IPS-NIHi7 (cell line): ENCODE measurements around the gene ABCC5.

ENCODE experiments used
- DNase-seq: peaks from one replicate; pipeline ENCODE4 v3.0.0; 2012; ENCODE audit warnings: mixed read lengths; ENCODE audit errors: extremely low spot score

Gene ABCC5

DNA sequence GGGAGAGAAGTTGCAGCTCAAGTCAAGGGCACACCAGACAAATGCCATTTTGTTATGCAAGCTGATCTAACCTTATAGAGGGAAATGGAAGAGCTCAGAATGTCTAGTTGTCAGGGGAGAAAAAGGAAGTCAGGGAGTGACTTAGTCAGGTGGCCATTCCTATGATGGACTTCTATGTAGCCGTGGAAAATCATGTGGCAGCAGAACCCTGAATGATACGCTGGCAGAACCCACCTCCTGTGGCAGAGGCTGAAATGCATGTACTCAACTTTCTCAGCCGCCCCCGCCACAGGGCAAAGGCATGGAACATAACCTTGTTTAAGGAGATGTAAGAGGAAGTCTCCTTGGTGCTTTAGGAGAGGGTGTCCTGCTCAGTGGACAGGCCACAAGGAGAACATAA is 95.3 kb downstream of the ABCC5 start:
- no peak for DNase-seq

DNA sequence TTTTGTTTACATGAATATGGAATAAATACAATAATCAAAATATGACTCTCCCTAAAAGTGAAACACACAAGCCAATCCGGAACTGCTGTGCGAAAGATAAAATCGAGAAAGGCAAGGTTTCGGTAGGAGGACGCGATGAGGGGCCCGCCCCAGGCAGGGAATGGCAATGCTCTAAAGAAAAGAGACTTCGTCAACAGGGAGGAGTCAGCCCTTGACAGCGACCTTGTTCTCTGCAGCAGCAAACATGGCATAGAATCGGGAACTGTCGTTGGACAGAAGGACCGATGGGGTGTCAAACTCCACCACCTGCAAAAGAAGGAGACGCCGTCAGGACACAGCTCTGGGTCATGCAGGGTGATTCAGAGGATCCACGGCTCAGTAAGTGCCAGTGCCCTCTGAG is 96.6 kb downstream of the ABCC5 start:
- no peak for DNase-seq

DNA sequence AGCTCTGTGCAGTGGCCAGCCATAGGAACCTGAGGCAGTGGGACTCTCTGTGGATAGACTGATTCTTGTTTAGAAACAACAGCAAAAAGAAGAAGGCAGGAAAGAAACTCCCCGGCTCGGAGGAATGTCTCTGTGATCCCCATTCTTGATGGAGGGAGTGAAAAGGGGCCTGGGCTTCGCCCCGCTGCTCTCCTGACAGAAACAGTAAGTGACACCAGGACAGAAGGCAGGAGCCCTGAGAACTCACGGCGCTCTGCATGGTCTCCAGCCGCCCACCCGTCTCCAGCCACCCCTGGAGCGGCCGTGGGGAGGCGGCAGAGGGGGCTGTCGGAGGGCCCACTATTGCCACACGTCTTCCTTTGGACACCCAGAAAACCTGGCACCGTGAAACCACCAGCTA is 97.3 kb downstream of the ABCC5 start:
- DNase-seq: no peak

DNA sequence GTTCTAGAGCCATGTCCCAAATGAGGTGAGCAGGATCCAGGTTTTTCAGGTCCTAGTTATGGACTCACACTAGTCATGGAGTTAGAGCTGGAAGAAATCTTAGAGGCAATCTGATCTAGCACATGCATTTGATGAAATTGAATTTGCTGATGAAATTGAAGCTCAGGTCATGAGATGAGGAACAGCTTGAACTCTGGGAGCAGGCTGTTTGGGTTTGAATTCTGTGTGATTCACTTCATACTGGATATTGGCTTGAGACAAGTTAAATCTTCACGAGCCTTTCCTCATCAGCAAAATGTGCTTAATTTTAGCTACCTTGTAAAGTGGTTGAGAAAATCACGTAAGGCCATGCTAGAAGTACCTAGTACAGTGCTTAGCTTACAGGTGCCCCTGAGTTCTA is 99.5 kb downstream of the ABCC5 start:
- DNase-seq: no peak

DNA sequence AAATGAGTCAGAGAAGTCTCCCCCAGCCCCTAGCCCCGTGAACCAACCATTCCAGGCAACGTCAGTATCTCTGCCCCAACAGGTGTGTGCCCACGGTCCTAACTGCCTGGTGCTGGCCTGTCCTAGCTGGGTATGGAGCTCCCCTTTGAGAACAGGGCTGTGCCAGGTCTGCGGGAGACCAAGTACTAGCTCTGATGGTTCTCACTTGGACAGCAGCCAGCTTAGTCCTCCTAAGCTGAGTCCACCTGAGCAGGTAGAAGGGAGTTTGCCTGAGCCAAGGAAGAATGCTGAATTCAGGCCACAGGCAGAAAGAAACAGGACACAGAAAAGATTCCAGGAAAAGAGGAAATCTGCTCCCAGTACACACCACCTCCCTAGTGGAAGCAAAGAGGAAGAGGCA is 99.9 kb downstream of the ABCC5 start:
- DNase-seq: no peak

DNA sequence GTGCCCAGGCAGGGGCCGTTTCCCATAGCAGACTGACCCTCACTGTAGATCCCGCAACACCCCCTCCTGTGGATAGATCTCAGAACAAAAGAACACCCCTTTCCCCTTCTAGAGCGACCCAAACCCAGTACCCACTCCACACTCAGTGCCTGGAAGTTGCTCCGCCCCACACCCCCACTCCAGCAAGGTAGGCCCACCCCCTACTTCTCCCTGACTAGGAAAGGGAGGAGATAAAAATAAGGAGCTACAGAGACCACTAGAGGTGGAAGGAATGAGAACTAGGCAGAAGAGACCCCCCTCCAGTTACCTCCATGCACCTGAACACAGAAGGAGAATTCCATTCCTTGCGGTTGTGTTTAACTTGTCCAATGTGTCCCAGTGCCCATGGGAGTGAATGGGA is 102.8 kb downstream of the ABCC5 start:
- no peak for DNase-seq

DNA sequence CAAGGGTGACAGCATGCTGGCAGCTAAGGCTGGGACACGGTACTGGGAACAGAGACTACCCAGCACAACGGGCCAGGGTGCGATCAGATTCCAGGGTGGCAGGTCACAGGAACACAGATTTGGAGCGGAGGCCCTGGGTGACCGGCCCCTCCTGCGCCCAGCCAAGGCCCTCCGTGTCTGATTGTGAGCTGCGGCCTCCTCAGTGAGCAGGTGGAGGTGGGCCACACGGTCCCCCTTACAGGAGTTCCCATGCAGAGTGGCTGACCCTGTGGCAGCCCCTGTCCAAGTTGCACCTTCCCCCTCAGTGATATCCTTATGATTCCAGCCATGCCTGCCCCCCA is 104.1 kb downstream of the ABCC5 start:
- no peak for DNase-seq

DNA sequence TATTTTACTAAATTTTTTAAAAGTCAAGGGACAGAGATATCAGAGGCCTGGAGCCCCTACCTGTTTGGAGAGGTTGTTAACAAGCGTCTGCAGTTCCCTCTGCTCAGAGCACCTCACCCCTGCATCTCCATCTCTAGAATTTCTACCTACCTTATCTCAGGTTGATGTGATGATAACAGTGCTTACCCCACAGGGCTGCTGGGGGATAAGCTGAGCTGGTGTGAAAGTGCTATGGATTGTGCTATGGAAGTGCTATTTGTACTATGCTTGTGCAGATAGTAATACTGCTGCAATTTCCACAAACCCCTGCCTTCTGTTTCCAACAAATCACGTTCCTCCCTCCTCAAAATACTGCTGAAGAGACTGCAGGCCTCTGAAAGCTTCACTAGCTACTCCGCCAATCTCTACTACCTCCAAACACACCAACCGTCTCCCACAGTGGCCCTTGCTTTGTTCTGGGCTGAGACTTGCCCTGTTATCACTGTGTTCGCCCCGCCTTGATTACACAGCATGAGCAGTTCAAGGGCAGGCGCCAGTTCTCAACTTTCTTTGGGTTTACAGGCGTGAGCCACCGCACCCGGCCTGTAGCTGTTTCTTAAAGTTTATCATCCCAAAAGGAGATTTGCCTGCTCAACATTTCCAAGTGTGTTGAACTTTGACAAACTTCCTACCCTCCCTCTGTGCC is 104.6 kb downstream of the ABCC5 start:
- DNase-seq: no peak

DNA sequence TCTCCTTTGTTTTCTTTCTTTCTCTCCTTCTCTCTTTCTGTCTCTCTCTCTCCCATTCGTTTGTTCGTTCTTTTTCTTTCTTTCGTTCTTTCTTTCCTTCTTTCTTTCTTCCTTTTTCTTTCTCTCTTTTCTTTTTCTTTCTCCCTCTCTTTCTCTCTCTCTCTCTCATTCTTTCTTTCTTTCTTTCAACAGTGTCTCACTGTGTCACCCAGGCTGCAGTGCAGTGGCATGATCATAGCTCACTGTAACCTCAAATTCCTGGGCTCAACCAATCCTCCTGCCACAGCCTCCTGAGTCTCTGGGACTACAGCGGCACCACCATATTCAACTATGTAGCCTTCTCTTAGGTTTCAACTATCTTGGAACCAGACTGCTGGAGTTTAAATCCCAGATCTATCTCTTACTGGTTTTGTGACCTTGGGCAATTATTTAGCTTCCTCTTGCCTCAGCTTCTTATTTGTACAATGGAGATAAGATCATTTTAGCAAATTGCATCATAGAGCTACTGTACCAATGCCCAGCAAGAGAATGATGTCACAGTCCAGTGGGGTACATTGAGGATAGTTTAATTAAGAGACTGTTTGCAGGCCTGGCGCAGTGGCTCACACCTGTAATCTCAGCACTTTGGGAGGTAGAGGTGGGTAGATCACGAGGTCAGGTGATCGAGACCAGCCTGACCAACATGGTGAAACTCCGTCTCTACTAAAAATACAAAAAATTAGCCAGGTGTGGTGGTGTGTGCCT is 105.7 kb downstream of the ABCC5 start:
- DNase-seq: no peak

DNA sequence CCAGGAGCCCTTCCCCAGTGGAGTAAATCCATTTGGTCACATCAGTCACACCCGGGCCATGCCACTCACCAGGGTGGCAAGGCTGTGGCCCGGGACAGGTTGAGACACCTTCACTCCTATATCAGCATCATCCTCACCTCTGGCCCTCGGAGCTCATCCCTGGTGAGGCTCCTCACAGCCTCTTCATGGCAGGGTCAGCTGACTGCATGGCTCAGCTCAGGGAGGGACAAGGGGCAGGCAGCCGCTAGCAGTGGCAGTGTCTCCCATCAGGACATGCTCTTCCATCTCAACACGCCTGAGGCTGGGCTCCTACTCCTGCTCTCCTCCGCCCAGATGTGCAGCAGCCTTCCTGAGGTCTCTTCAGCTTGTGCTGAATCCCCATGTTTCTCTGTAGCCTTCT is 106.6 kb downstream of the ABCC5 start:
- DNase-seq: no peak

DNA sequence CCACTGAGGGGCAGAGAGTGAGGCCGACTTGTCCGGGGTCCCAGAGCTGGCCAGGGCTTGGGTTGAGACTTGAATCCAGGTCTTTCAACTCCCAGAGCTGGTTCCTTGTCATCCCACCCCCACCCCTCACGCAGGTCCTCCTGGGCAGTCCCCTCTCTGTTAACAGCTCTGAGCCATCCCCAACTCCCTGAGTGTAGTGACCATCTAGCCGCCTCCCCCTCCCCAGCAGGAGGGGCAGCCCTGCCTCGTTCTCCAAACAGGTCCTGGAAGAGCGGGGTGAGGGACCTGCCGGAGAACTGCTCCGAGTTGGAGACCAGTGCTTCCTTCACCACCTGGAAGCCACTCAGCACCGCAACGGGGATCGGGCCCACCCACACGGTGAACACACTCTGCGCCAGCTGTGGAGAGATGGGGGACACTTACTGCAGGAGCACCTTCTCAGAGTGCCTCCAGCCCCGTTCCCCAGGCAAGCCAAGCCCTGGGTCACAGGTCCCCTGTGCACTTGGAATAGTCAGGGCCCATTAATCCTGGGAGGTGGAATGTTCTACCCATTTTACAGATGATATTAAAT is 108.6 kb downstream of the ABCC5 start:
- no peak for DNase-seq

DNA sequence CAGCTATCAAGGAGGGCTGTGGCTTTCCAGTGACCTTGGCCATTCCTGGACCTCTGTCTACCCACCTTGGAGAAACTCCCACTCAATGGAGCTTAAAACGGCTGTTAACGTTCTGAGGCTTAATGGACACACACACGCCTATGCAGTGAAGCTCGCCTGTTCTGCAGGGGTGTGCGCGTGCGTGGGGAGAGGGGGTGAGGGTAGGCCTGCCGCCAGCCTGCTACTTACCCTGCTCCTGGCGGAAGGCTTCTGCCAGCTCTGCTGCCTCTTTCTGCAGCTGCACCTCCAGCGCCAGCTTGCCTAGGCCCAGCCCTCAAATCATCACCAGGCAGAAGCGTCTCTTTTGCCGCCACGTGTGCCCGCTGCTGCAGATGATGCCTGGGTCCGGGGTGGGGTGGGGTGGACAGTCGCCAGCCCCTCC is 109.8 kb downstream of the ABCC5 start:
- no peak for DNase-seq

DNA sequence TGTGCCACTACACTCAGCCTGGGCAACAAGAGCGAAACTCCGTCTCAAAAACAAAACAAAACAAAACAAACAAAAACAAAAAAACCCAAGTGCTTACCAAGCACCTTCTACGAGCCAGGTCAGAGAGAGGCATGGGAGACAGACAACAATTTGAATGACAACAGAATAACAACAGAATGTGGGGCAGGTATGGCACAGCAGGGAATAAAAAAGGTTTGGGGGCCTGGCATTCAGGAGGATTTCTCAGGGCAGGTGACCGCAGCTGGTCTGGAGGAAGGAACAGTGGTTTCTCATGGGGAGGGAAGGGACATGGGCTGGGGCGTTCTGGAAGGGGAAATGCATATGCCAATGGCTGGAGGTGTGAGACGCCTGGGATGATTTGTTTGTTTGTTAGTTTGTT is 110.5 kb downstream of the ABCC5 start:
- DNase-seq: no peak

DNA sequence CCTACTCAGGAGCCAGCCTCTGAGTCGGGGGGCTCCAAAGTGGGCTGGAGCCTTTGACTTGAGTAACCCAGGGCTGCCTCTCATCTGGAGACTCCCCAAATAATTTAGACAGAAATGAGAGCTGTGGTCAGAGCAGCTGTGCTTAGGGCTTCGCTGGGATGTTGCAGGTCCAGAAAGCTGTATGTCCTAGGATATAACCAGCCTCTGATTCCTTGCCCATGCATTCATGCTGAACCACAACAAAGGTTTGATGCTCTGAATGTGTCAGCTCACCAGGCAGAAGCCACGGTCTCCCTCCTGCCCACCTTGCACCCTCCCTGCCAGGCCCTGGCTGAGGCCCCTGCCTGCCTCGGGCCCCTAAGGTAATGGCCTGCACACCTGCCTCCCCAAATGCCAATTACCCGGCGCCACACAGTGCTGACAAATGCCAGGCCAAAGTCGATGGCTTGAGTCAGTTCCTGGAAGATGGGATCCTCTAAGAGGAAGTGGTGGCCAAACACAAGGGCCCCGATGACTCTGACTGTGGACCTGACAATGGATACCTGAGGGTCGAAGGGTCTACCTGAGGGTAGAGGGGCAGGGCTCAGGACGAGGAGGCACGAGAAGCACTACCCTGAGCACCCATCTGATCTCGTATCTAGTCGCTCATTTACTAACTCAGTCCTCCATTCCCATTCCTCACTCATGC is 111.3 kb downstream of the ABCC5 start:
- DNase-seq: no peak

DNA sequence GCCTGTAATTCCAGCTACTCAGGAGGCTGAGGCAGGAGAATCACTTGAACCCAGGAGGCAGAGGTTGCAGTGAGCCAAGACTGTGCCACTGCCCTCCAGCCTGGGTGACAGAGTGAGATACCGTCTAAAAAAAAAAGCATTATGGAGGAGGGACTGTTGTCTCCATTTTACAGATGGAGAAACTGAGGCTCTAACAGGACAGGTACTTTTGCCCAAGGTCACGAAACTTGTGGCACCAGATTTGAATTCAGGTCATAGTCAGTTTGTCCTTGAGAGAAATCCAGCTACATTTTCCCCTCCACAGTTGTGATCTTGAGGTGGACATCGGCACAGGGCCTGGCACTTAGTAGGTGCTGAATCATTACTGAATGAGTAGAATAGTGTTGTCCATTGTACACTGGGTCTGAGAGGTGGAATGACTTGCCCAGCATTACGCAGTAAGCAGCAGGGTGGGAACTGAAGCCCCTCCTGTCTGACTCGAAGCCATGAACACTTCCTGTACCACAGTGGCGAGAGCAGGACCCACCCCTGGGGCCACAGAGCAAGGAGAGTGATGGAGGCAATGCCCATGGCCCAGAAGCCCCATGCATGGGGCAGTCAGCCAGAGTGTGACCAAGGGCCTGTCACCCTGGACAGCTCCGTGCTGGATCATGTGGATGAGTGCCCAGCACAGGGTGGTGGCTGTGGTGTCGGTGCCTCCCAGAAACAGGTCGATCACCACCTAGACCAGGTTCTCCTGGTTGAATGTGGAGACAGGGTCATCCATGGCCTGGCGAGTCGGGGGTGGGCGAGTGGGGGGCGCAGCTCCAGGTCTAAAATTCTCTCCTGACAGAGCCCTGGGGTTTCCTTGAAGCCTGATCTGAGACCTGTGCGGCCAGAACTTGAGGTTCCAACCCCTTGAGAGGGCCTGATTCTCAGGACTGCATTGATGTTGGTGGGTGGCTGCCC is 112.6 kb downstream of the ABCC5 start:
- no peak for DNase-seq

DNA sequence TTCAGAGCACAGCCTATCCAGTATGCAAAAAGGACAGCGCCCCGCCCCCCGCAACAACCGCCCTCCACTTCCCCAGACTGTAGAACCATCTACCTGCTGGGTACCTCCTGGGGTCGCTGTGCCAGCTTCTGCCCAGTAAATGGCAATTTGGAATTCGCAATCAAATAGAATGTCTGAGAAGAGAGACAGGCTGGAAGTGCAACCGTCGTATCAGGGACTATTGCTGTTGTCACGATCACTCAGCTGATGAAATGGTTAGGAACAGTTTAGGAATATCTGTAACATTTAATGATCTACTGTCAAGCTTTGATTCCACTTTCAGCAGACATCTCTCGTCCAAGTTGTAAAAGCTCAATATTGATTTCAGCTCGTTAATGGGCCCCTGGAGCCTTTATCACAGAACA is 119.7 kb downstream of the ABCC5 start:
- DNase-seq: peak; percentile 13

DNA sequence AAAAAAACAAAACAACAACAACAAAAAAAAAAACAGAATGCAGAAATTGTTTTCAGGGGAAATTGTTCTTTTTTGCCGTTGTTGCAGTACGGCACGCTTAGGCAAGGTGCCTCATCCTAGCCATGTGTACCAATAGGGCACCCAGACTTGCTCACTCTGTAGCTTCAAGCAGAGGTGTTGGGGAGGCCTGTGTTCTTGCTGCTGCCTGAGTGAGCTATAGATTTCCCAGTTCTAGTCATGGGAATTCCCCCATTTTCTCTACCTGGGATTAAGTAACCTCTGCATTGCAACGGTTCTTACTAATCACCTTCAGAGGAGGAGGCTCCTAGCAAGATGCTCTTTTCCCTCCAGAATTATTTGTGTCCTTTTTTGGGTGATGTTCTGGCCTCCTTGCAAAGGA is 120.1 kb downstream of the ABCC5 start:
- no peak for DNase-seq

DNA sequence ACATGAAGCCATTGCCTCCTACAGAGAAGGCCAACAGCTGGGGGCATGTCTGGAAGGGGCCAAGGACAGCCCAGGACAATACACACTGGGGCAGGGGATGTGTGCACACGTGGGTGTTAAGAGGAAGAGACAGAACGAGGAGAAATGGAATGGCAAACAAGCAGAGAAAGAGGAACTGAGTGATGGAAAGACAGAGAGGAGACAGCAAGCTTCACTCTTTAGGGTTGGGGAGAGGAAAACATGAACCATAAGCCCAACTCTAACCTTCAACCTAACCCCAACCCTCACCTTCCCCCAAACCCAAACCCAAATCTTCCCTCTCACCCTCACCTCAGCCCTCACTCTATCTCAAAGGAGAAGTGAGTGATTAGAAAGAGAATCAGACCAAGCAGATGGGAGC is 121.1 kb downstream of the ABCC5 start:
- DNase-seq: no peak

DNA sequence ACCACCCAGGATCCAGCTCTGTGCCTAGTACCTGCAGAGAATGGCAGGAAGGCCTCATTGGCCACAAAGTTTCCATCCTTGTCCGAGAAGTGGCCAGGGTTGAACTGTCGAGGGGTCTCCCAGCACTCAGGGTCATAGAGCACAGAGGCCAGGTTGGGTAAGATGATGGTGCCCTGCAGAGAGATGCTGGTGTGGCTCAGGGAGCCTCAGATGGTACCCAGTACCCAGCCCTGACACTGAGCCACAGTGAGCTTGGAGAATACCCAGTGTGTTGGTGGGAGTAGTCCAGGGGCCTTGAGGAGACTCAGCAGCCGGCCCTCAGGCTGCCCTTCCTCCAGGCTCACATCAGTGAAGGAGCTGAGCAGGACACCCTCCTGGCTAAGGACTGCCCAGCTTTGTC is 121.5 kb downstream of the ABCC5 start:
- DNase-seq: no peak

DNA sequence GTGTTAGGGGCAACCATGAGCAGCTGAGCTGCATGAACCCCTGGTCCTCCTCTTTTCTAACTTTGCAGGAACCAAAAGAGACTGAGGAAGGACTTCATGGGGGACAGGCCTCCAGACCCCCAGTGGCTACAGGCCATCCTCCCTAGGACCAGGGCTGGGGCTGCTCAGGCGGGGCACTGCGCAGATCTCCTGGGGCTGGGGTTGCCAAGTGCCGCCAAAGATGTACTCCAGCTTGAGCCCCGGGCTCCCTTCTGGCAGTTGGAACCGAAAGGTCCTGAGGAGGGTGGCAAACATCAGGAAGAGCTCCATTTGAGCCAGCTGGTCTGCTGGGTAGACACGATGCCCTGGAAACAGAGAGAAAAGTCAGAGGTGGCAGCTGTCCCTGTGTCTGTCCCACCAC is 121.9 kb downstream of the ABCC5 start:
- DNase-seq: no peak

DNA sequence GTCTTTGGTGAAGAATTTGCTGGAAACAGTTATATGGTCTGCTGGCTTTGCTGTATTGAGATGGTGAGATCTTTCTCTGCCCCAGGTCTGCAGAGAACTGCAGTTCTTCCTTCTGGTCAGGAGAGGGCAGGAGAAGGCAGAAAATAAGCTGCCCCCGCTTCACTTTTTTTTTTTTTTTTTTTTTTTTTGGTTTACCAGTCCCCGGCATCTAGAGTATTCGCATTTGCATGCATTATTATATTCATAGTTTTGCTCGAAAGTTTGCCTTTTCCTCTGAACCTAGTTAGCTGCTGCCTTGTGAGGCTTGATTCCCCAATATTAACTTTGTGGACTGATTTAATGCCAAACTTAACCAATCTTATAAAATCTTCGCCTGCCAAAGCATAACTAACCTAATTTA is 122.4 kb downstream of the ABCC5 start:
- peak; percentile 84 for DNase-seq
